ENCODE measurements around the gene NDUFB4.

Gene NDUFB4

GRCh38 chr3:120557115-120557514 is 39.0 kb upstream of the NDUFB4 start:
- TF ChIP-seq CTCF (IDR thresholded peaks at IDR 0.05; ENCODE audit: borderline replicate concordance, control extremely low read depth, extremely low read depth, insufficient read depth, missing control alignments): no peak
- in situ Hi-C loops (cut with MboI; ENCODE audit: low sequenced_read_pairs, unreplicated experiment): loop anchor here (25.0 kb wide), 1 partner anchor 295 kb away; no protein-coding TSS in a partner anchor
- no peak for DNase-seq (ENCODE audit: low spot score)

GRCh38 chr3:120558771-120559241 is 37.3 kb upstream of the NDUFB4 start:
- in situ Hi-C loops (cut with MboI; ENCODE audit: low sequenced_read_pairs, unreplicated experiment): loop anchor here (25.0 kb wide), 1 partner anchor 297 kb away; no protein-coding TSS in a partner anchor
- DNase-seq (ENCODE audit: low spot score): peak; percentile 83
- TF ChIP-seq CTCF (IDR thresholded peaks at IDR 0.05; ENCODE audit: borderline replicate concordance, control extremely low read depth, extremely low read depth, insufficient read depth, missing control alignments): peak; percentile 97

- in situ Hi-C loops (cut with MboI; ENCODE audit: low sequenced_read_pairs, unreplicated experiment): loop anchor here (5.0 to 25.0 kb wide), 2 partner anchors 238 to 297 kb away; no protein-coding TSS in a partner anchor
- TF ChIP-seq CTCF (IDR thresholded peaks at IDR 0.05; ENCODE audit: borderline replicate concordance, control extremely low read depth, extremely low read depth, insufficient read depth, missing control alignments): no peak
- no peak for DNase-seq (ENCODE audit: low spot score)
Measured at GRCh38 chr3:120559242-120560061, 36.7 kb upstream of the NDUFB4 start.

- no peak for TF ChIP-seq CTCF (IDR thresholded peaks at IDR 0.05; ENCODE audit: borderline replicate concordance, control extremely low read depth, extremely low read depth, insufficient read depth, missing control alignments)
- in situ Hi-C loops (cut with MboI; ENCODE audit: low sequenced_read_pairs, unreplicated experiment): loop anchor here (5.0 to 25.0 kb wide), 2 partner anchors 237 to 298 kb away; no protein-coding TSS in a partner anchor
- no peak for DNase-seq (ENCODE audit: low spot score)
Measured at GRCh38 chr3:120560304-120561250, 35.6 kb upstream of the NDUFB4 start.

GRCh38 chr3:120561251-120562045 is 34.7 kb upstream of the NDUFB4 start:
- in situ Hi-C loops (cut with MboI; ENCODE audit: low sequenced_read_pairs, unreplicated experiment): loop anchor here (5.0 to 25.0 kb wide), 2 partner anchors 236 to 299 kb away; no protein-coding TSS in a partner anchor
- peak; percentile 58 for DNase-seq (ENCODE audit: low spot score)
- TF ChIP-seq CTCF (IDR thresholded peaks at IDR 0.05; ENCODE audit: borderline replicate concordance, control extremely low read depth, extremely low read depth, insufficient read depth, missing control alignments): peak; percentile 81

Data from GM13976 (cell line).